ENCODE measurements around the gene B9D1.

The B9D1 gene

GRCh38 chr17:19403021-19403420 is 40.5 kb upstream of the B9D1 start:
- Histone ChIP-seq H3F3A (ENCODE audit: control insufficient read depth, insufficient read depth) (no peaks in the 10 kb centered on the region), H3K79me2 (ENCODE audit: control insufficient read depth, low read length) (no peaks in the 10 kb centered on the region), H3K9me2 (replicated peaks; ENCODE audit: control insufficient read depth, low read length) (no peaks in the 10 kb centered on the region), H4K20me1 (ENCODE audit: control insufficient read depth, insufficient read depth, low read depth, low read length) (no peaks in the 10 kb centered on the region), H3K27me3 (ENCODE audit: control insufficient read depth, low read length) (no peaks in the 10 kb centered on the region), H3K27ac (ENCODE audit: low read depth, low read length) (no peak overlapping the region), H3K4me1 (ENCODE audit: control insufficient read depth, low read length) (no peaks in the 10 kb centered on the region), H3K4me3 (ENCODE audit: low read length) (no peak overlapping the region), H3K4me2 (ENCODE audit: low read length) (no peak overlapping the region), H3K9me3 (ENCODE audit: control insufficient read depth, insufficient read depth, low read length) (no peaks in the 10 kb centered on the region), H3K36me3 (ENCODE audit: control insufficient read depth, low read length) (no peaks in the 10 kb centered on the region)
- TF ChIP-seq CTCF (IDR thresholded peaks at IDR 0.05; ENCODE audit: low read depth, low read length, poor library complexity, severe bottlenecking): no peak
- no peak for TF ChIP-seq EZH2phosphoT487 (IDR thresholded peaks at IDR 0.05; ENCODE audit: borderline replicate concordance, low read length)

GRCh38 chr17:19402171-19402570 is 39.6 kb upstream of the B9D1 start:
- Histone ChIP-seq H3K79me2 (ENCODE audit: control insufficient read depth, low read length) (no peaks in the 10 kb centered on the region), H3K27ac (ENCODE audit: low read depth, low read length) (no peak overlapping the region), H3K9me3 (ENCODE audit: control insufficient read depth, insufficient read depth, low read length) (no peaks in the 10 kb centered on the region), H3F3A (ENCODE audit: control insufficient read depth, insufficient read depth) (no peaks in the 10 kb centered on the region), H4K20me1 (ENCODE audit: control insufficient read depth, insufficient read depth, low read depth, low read length) (no peaks in the 10 kb centered on the region), H3K36me3 (ENCODE audit: control insufficient read depth, low read length) (no peaks in the 10 kb centered on the region), H3K4me1 (ENCODE audit: control insufficient read depth, low read length) (no peaks in the 10 kb centered on the region), H3K4me2 (ENCODE audit: low read length) (no peak overlapping the region), H3K27me3 (ENCODE audit: control insufficient read depth, low read length) (no peaks in the 10 kb centered on the region), H3K4me3 (ENCODE audit: low read length) (no peak overlapping the region), H3K9me2 (replicated peaks; ENCODE audit: control insufficient read depth, low read length) (no peaks in the 10 kb centered on the region)
- no peak for TF ChIP-seq EZH2phosphoT487 (IDR thresholded peaks at IDR 0.05; ENCODE audit: borderline replicate concordance, low read length)
- no peak for TF ChIP-seq CTCF (IDR thresholded peaks at IDR 0.05; ENCODE audit: low read depth, low read length, poor library complexity, severe bottlenecking)

GRCh38 chr17:19401321-19402010 is 38.9 kb upstream of the B9D1 start:
- Histone ChIP-seq H3K4me1 (ENCODE audit: control insufficient read depth, low read length) (no peaks in the 10 kb centered on the region), H3K27me3 (ENCODE audit: control insufficient read depth, low read length) (no peaks in the 10 kb centered on the region), H3K79me2 (ENCODE audit: control insufficient read depth, low read length) (no peaks in the 10 kb centered on the region), H4K20me1 (ENCODE audit: control insufficient read depth, insufficient read depth, low read depth, low read length) (no peaks in the 10 kb centered on the region), H3K9me2 (replicated peaks; ENCODE audit: control insufficient read depth, low read length) (no peaks in the 10 kb centered on the region), H3K27ac (ENCODE audit: low read depth, low read length) (no peak overlapping the region), H3F3A (ENCODE audit: control insufficient read depth, insufficient read depth) (no peaks in the 10 kb centered on the region), H3K9me3 (ENCODE audit: control insufficient read depth, insufficient read depth, low read length) (no peaks in the 10 kb centered on the region), H3K4me2 (ENCODE audit: low read length) (no peak overlapping the region), H3K4me3 (ENCODE audit: low read length) (no peak overlapping the region), H3K36me3 (ENCODE audit: control insufficient read depth, low read length) (no peaks in the 10 kb centered on the region)
- TF ChIP-seq CTCF (IDR thresholded peaks at IDR 0.05; ENCODE audit: low read depth, low read length, poor library complexity, severe bottlenecking): no peak
- no peak for TF ChIP-seq EZH2phosphoT487 (IDR thresholded peaks at IDR 0.05; ENCODE audit: borderline replicate concordance, low read length)
